ENCODE results near the gene GALT.

Gene GALT

DNA sequence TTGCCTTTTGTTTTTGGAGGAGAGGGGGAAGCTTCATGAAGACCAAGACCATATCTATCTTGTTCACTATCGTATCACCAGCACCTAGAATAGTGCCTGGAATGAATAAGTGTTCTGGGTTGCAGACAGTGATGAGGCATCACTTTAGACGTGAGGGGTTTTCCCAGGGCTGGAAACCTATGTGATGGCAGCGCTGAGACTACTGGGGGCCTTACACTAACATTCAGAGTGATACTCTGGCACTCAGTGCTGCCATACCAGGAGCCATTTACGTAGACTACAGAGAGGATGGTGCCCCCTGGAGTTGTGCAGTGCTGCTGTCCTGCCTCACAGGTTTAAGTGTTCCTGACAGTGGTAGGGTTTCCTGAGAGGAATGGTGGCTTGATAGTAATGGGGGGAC is 37.7 kb downstream of the GALT start:
- DNase-seq (ENCODE audit: low read depth) = no peak

DNA sequence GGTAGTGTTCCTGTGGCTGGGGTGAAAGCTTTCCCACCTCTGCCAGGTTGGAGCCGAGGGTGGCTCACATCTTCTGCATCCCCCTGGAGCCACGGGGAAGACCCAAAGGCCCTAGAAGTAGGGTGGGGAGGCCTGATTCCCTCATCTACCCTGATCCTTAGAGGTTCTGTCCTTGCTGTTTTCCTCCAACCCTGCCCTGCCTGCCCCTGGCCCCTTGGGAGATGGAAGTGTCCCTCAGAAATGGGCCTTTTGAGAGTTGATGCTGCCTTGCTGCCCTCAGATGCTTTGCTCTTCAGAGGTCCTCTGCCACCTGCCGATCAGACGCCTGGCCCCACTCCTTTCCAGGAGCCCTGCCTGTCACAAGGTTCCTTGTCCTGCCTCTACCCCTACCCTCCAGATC is 38.3 kb downstream of the GALT start:
- DNase-seq (ENCODE audit: low read depth) = no peak

GRCh38 chr9:34685591-34685990 is 39.1 kb downstream of the GALT start:
- DNase-seq (ENCODE audit: low read depth) = no peak

GRCh38 chr9:34686231-34686630 is 39.8 kb downstream of the GALT start:
- DNase-seq (ENCODE audit: low read depth) = no peak

GRCh38 chr9:34686732-34687131 is 40.3 kb downstream of the GALT start:
- no peak for DNase-seq (ENCODE audit: low read depth)

GRCh38 chr9:34687276-34688030 is 41.0 kb downstream of the GALT start:
- DNase-seq (ENCODE audit: low read depth) = no peak

- DNase-seq (ENCODE audit: low read depth) = no peak
These were observed 42.0 kb downstream of the GALT start for GRCh38 chr9:34688329-34689115.

- no peak for DNase-seq (ENCODE audit: low read depth)
These were observed 42.6 kb downstream of the GALT start for GRCh38 chr9:34689116-34689470.

DNA sequence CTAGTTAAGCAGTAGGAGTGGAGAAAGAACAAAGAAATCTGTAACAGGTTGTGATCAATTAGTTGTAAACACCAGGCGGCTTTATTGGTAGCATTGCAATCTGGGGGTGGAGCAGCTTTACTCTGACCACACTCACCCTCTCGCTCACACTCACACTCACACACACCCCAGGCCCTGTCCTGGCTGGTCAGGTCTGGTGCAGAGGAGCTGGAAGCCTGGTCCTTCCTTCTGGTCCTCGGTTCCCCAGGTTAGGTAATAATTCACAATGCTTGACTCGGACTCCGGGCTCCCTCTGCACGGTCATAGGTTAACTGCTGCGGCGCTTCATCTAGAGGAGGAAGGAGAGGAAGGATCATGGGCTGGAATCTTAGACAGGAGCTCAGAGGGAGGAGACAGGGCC is 43.0 kb downstream of the GALT start:
- DNase-seq (ENCODE audit: low read depth) = no peak

DNA sequence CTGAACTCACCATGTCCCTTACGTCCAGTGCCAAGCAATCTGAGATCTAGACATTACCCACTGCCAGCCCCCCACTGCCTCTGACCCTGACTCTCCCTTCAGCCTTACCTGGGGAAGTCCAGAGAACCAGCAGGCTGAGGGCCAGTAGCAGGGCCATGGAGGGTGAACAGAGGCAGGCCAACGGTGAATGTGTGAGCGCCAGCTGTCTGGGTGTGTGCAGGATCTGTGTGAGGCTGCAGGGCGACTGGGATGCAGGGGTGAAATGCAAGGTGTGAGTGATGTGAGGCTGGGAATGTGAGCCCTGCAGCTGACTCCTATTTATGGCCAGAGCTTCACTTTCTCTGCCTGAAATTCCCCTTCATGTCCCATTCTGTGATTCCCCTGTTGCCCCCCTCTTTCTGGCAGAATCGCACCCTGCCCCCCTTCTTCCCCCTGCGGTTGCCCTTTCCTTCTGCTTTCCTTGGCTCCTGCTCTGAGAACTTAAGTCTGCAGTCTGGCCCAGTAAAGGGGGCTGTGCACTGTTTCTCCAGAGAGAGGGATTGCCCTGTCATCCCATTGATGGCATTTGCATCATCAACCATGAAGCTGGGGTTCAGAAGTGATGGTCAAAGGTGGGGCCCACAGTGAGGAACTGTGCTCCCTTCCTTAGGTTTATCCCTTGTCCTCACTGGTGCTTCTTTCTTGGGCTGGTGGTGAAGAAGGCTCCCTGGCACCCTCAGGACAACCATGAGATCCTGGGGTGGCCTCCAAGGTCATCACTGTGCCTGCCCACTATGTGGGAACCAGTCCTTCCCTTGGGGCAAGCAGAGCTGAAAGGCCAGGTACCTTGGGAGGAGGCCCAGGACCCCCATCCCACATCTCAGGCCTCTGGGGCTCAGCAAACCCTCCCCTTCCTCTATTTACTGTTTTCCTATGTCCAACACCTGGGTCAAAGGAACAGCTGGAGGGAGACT is 44.8 kb downstream of the GALT start, which contains the start of gene CCL19:
Gene CCL19, minus strand, starts transcription at position 294 of the 953 bp plus-strand sequence. Its CDS starts 137 bp downstream, at position 157.
- no peak for DNase-seq (ENCODE audit: low read depth)

DNA sequence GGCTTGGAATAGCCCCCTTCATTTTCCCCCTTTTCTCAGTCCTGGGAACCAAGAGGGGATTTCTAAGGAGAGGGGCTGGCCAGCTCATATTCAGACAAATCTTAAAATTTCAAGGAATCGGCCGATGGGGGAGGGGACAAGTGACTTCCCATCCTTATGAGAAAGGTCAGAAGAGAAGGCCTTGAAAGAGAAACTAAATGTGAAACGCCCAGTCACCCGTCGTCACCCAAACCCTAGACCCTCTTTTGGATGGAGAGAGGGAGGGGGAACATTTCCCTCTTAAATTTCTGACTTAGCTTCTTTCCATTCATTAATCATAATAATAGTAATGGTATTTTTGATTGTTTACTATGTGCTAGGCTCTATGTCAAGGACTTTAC is 45.5 kb downstream of the GALT start:
- no peak for DNase-seq (ENCODE audit: low read depth)

- DNase-seq (ENCODE audit: low read depth) = no peak
These were observed 47.1 kb downstream of the GALT start for GRCh38 chr9:34693560-34693959.

DNA sequence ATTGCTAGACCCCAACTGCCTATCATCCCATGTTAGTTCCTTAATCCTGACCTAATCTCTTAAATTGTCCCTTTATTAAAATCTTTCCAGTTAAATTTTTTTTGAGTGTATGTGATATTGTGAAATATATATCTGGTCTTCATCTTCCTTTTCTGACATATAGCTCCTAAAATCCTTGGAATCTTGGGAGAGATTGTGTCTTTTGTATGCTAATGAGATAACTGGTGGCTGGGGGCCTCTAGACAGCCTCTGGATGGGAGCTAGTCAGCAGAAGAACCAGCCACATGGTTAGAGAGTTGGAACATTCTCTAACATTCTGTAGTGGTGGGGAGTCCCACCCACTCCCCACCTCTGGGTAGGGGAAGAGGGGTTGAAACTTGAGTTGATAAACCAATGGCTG is 48.3 kb downstream of the GALT start:
- DNase-seq (ENCODE audit: low read depth) = no peak

Measured in activated gamma-delta T cell treated with anti-CD3 and anti-CD28 coated beads, Interleukin-2, amount 50 U/mL, for 16 hours (primary cell).